Activated naive CD8-positive, alpha-beta T cell treated with anti-CD3 and anti-CD28 coated beads, Interleukin-2, amount 50 U/mL, for 16 hours (primary cell): Measurements from ENCODE around the gene SDC1.
"Not testable (repeated sequence)": the region's sequence is repeated elsewhere in the genome, so short reads cannot be mapped to it uniquely, and the experiment has no call there.

Experiments
- DNase-seq: peaks from one replicate; pipeline ENCODE4 v3.0.0-alpha.2; 2020; ENCODE audit warnings: low read depth, low spot score

SDC1 gene

GRCh38 chr2:20224716-20225293, at the start of gene SDC1:
TSS of gene SDC1 (minus strand) at chr2:20225130. CDS start at chr2:20224867, 263 bp downstream.
- no peak for DNase-seq

DNA sequence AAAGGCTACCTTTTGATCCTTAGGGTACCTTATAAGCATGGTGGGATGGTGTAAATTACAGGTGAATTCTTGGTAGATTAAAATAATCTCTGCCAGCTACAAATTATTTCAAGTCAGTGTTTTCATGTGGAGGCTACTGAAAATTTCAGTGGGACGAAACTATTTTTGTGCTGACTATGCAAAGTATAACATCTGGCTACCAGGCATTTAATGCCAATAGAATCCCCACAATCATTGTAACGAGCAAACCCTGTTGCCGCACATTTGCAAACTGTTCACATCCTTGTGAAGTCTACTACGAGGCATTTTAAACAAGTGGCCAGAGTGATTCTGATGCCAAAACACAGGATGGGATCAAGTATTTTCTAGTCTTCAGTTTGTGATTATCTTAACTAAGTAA, 48.1 kb upstream of the SDC1 start:
- DNase-seq: no peak

DNA sequence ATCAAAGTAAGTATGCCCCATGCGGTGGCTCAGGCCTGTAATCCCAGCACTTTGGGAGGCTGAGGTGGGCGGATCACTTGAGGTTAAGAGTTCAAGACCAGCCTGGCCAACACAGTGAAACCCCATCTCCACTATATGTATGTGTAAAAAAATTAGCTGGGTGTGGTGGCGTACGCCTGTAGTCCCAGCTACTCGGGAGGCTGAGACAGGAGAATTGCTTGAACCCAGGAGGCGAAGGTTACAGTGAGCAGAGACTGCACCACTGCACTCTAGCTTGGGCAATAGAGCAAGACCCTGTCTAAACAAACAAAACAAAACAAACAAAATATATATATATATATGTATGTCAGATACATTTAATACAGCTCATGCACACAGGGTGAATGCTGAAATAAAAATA, 43.4 kb upstream of the SDC1 start:
- DNase-seq: not testable (repeated sequence)

DNA sequence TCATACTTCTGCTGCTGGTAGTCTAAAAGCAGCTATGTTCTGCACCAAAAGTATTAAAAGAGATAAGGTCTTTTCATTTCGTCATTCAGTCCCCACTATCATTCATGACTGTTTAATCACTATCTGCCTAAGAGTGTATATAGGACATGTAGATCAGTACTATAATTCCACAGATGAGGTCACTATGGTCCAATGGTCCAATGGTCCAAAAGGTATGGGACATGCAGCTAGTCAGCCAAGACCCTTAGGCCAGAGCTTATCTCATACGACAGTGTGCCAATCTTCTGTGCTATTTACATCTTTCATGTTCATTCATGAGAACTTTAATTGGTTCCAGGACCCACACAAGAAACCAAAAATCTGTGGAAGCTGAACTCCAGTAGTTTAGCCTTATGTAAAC, 42.6 kb upstream of the SDC1 start:
- DNase-seq: no peak

GRCh38 chr2:20264629-20265028, 39.7 kb upstream of the SDC1 start:
- DNase-seq: no peak

- no peak for DNase-seq
These were observed 32.5 kb upstream of the SDC1 start for GRCh38 chr2:20257411-20257810.

DNA sequence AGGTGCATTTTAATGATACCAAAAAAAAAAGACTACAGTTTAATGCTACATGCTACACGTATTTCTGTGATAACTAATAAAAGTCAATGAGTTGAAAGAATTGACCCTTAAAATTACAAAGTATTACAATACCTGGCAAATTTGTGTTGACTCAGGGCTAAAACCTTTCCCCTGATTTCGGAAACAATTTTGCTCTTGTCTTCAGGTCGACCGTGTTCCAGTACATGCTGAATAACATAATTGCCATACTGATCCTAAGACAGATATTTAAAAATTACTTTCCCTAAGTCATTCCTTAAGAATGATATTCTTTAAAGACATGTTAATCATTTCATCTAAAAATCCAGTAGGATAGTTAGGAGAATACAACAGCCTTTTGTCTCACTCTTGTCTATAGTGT, 29.8 kb upstream of the SDC1 start:
- DNase-seq: no peak

DNA sequence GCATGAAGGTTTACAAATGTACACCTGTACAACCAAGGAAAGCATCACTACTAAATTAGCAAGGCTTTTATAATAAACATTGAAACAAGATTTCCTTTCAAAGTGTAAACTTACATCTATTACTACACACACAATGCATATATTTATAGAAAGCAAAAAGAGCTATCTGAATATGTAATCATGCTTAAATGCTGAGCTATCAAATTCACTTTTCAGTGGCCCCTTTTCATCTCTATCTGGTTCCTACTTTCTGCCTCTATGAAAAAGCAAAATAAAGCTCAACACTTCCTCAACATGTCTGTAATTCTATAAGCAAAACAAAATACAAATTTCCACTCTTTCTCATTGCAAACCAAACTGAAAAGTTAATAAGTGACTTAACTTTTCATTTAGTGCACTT, 25.5 kb upstream of the SDC1 start:
- DNase-seq: no peak

DNA sequence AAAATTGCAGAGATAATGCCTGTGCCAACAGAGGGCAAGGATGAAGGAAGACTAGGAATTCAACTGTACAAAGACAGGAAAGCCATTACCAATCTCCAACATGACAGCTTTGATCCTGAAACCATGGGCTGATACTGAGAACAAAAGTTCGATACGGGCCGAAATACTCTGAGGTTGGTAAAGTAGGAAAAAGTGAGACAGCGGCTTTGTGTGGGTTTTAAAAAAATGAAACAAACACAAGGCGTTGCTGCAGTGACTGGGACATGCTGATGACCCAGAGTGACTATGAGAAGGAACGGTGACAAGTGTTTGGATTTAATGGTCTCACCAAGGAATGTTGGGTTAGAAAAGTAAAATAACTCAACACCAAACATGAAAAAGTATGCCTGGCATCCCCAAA, 24.2 kb upstream of the SDC1 start:
- no peak for DNase-seq

GRCh38 chr2:20247084-20247483, 22.2 kb upstream of the SDC1 start:
- no peak for DNase-seq

DNA sequence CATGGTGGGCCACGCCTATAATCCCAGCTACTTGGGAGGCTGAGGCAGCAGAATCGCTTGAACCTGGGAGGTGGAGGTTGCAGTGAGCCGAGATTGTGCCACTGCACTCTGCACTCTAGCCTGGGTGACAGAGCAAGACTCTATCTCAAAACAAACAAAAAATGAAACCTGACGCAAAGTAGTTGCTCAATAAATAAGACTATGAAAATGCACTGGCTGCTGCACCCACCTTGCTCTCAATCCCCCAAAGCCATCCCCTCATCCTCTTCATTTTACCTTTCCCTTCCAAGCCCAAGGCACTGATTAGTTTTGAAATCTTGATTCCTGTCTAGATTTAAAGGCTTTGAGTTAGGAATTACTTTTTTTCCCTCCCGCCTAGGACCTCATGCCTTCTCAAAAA, 18.7 kb upstream of the SDC1 start:
- DNase-seq: not testable (repeated sequence)

GRCh38 chr2:20242727-20243377, 17.9 kb upstream of the SDC1 start:
- no peak for DNase-seq

DNA sequence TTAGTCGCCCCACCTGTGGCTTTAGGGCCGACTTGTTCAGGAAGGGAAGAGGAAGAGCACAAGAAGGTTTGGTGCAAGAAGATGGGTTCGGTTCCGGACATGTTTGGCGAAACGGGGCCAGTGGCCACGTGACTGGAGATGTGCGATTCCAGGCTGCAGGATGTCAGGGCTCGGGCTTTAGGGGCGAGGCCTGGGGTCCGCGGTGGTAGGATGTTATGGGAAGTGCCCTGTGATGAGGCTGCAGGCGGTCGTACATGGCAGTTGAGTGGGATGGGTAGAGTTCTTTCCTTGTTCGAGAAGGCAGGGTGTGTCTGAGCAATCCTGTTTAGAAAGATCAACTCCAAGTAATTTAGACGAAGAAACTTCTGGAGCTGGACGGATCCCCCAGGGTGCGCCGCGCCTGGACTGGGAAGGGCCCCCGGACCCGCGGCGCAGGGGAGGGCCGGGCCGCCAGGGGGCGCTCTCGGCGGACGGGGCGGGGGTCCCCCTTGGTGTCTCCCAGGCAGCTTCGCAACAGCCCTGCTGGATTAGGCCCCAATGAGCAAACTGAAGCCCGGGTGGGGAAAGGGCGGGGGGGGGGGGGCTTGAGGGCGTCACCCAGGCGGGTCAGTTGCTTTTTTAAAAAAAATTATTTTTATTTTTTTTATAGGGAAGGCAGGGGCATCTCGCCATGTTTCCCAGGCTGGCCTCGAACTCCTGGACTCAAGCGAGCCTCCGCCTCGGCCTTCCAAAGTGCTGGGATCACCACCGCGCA, 17.2 kb upstream of the SDC1 start:
- DNase-seq: no peak

DNA sequence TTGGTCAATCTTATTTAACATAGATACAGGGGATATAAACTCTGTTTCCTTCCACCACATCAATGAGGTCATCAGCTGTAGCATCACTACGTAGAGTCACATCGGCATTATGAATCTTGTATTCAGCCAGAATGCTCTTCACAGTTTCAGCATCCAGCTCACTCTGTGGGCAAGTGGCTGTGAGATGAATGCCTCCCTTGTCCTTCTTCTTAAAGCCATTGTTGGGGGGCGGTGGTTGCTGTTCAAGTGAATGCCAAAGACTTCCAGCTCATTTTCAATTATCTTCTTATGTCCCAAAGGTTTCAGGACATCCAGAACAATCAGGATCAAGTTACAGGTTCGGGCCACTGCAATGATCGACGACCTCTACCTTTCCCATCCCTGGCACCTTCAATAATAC, 15.4 kb upstream of the SDC1 start:
- DNase-seq: not testable (repeated sequence)

DNA sequence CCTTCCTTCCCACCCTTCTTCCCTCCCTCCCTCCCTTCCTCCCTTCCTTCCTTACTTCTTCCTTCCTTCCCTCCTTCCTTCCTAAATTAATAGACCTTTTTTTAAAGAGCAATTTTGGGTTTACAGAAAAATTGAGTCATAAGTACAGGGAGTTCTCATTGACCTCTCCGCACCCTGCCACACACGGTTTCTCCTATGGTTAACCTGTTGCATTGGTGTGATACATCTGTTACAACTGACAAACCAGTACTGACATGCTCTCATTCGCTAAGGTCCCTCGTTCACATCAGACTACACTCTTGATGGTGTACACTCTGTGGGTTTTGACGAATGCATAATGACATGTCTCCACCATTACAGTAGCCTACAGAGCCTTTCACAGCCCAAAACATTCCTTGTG, 11.6 kb upstream of the SDC1 start:
- no peak for DNase-seq

GRCh38 chr2:20235655-20236305, 10.8 kb upstream of the SDC1 start:
- no peak for DNase-seq

- not testable (repeated sequence) for DNase-seq
These were observed 9.7 kb upstream of the SDC1 start for GRCh38 chr2:20234597-20234996.

- DNase-seq: no peak
These were observed 7.9 kb upstream of the SDC1 start for GRCh38 chr2:20232837-20233207.

- DNase-seq: no peak
These were observed 6.7 kb upstream of the SDC1 start for GRCh38 chr2:20231598-20232026.

GRCh38 chr2:20231159-20231558, 6.2 kb upstream of the SDC1 start:
- no peak for DNase-seq

DNA sequence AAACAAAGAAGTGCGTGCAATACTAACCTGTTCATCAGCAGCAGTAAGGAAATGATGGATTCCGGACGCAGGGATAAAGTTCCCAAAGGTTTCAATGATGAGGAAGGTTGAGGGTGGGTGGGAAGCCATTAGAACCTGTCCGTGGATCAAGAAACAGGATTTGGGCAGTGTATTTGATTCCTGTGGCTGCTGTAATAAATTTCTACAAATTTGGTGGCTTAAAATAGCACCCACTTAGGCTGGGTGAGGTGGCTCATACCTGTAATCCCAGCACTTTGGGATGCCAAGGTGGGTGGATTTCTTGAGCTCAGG, 5.1 kb upstream of the SDC1 start:
- no peak for DNase-seq

DNA sequence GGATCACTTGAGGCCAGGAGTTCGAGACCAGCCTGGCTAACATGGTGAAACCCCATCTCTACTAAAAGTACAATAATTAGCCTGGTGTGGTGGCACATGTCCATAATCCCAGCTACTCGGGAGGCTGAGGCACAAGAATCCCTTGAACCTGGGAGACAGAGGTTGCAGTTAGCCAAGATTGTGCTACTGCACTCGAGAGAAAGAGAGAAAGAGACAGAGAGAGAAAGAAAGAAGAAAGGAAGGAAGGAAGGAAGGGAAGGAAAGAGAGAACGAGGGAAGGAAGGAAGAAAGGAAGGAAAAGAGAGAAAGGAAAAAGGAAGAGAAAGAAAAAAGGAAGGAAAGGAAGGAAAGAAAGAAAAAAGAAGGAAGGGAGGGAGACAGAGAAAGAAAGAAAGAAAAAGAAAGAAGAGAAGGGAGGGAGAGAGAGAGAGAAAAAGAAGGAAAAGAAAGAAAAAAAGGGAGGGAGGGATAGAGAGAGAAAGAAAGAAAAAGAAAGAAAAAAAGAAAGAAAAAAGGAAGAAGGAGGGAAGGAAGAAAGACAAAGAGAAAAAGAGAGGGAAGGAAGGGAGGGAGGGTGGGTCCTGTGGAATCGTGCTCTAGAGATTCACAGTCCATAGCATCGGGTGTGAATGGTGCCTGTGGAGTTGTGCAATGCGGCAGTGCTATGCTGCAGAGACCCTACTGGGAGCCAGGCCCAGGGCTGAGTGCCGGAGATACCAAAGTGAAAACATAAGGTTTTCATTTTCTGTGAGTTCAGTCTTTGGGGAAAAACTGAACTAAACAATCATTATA, 4.6 kb upstream of the SDC1 start:
- DNase-seq: no peak
